ENCODE measurements around the gene KCNMB2. TPM values are rescaled to one million over a fixed set of nuclear protein-coding genes. Genes with fewer than 3 reads are reported as not detected.

The KCNMB2 gene
- total RNA-seq, 6 experiments from 2014 or later, result not detected

DNA sequence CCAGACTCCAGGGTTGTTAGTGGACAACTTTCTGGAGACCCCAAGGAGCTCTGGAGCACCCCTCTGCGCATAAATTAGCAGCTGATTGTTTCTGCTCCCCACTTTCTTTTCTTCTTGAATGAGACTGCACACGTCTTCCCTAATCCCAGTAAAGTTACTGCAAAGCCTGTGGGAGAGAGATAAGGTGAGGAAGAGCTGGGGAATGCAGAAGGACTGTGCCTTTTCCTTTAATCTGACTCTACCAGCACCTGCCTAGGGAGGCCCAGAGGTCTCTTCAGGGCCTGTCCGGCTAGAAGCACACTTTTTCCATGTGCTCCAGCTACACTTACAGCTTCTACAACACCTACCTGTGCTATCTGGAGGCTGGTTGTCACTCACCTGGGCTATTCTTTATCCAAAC lies 143.8 kb downstream of the KCNMB2 start:
- H3K4me1 ChIP-seq, result no peaks in the 10 kb centered on the region
- no peak for TF ChIP-seq POLR2A (IDR thresholded peaks at IDR 0.05)
- TF ChIP-seq, protein P1, sequence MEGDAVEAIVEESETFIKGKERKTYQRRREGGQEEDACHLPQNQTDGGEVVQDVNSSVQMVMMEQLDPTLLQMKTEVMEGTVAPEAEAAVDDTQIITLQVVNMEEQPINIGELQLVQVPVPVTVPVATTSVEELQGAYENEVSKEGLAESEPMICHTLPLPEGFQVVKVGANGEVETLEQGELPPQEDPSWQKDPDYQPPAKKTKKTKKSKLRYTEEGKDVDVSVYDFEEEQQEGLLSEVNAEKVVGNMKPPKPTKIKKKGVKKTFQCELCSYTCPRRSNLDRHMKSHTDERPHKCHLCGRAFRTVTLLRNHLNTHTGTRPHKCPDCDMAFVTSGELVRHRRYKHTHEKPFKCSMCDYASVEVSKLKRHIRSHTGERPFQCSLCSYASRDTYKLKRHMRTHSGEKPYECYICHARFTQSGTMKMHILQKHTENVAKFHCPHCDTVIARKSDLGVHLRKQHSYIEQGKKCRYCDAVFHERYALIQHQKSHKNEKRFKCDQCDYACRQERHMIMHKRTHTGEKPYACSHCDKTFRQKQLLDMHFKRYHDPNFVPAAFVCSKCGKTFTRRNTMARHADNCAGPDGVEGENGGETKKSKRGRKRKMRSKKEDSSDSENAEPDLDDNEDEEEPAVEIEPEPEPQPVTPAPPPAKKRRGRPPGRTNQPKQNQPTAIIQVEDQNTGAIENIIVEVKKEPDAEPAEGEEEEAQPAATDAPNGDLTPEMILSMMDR (IDR thresholded peaks at IDR 0.05), result no peak
- intact Hi-C loops (cut with DNase I), result no loop called here
- H3K4me3 ChIP-seq, result no peak overlapping the region
- H3K9me3 ChIP-seq, result no peaks in the 10 kb centered on the region
- no peaks in the 10 kb centered on the region for H3K27me3 ChIP-seq
- H3K27ac ChIP-seq, result no peak overlapping the region
- H3K36me3 ChIP-seq, result no peaks in the 10 kb centered on the region
- DNase-seq (no peak), ATAC-seq (no peak)
- 27% methylated on average over 3 of the region's 3 CpGs for WGBS (ENCODE audit: insufficient coverage, low coverage, low lambda C conversion rate, missing lambda C conversion rate)

- no peak overlapping the region for H3K4me3 ChIP-seq
- ATAC-seq, result no peak
- no peaks in the 10 kb centered on the region for H3K9me3 ChIP-seq
- no peaks in the 10 kb centered on the region for H3K4me1 ChIP-seq
- 31% methylated on average over 1 of the region's 2 CpGs for WGBS (ENCODE audit: insufficient coverage, low coverage, low lambda C conversion rate, missing lambda C conversion rate)
- TF ChIP-seq, protein P1 (IDR thresholded peaks at IDR 0.05), result no peak
- TF ChIP-seq POLR2A (IDR thresholded peaks at IDR 0.05), result no peak
- H3K36me3 ChIP-seq, result no peaks in the 10 kb centered on the region
- intact Hi-C loops (cut with DNase I), result no loop called here
- DNase-seq, result no peak
- no peak overlapping the region for H3K27ac ChIP-seq
- no peaks in the 10 kb centered on the region for H3K27me3 ChIP-seq
These were observed 144.3 kb downstream of the KCNMB2 start for GRCh38 chr3:178680489-178680888.

- H3K4me1 ChIP-seq, result no peaks in the 10 kb centered on the region
- H3K27me3 ChIP-seq, result no peaks in the 10 kb centered on the region
- H3K36me3 ChIP-seq, result no peaks in the 10 kb centered on the region
- H3K4me3 ChIP-seq, result no peak overlapping the region
- DNase-seq, result no peak
- no peaks in the 10 kb centered on the region for H3K9me3 ChIP-seq
- TF ChIP-seq, protein P1 (IDR thresholded peaks at IDR 0.05), result no peak
- no peak for TF ChIP-seq POLR2A (IDR thresholded peaks at IDR 0.05)
- WGBS (ENCODE audit: insufficient coverage, low coverage, low lambda C conversion rate, missing lambda C conversion rate), result 33% methylated on average over 1 of the region's 1 CpG
- no peak for ATAC-seq
- intact Hi-C loops (cut with DNase I), result no loop called here
- no peak overlapping the region for H3K27ac ChIP-seq
These were observed 148.8 kb downstream of the KCNMB2 start for GRCh38 chr3:178684881-178685590.

- intact Hi-C loops (cut with DNase I), result no loop called here
- no peak overlapping the region for H3K4me3 ChIP-seq
- H3K4me1 ChIP-seq, result no peaks in the 10 kb centered on the region
- no peak for TF ChIP-seq POLR2A (IDR thresholded peaks at IDR 0.05)
- TF ChIP-seq, protein P1 (IDR thresholded peaks at IDR 0.05), result no peak
- H3K9me3 ChIP-seq, result no peaks in the 10 kb centered on the region
- 16% methylated on average over 3 of the region's 3 CpGs for WGBS (ENCODE audit: insufficient coverage, low coverage, low lambda C conversion rate, missing lambda C conversion rate)
- no peaks in the 10 kb centered on the region for H3K27me3 ChIP-seq
- no peak overlapping the region for H3K27ac ChIP-seq
- DNase-seq (no peak), ATAC-seq (no peak)
- H3K36me3 ChIP-seq, result no peaks in the 10 kb centered on the region
These were observed 149.3 kb downstream of the KCNMB2 start for GRCh38 chr3:178685591-178685906.

- H3K4me1 ChIP-seq, result no peaks in the 10 kb centered on the region
- intact Hi-C loops (cut with DNase I), result no loop called here
- H3K27ac ChIP-seq, result no peak overlapping the region
- H3K4me3 ChIP-seq, result no peak overlapping the region
- no peak for ATAC-seq
- WGBS (ENCODE audit: insufficient coverage, low coverage, low lambda C conversion rate, missing lambda C conversion rate), result 38% methylated on average over 1 of the region's 1 CpG
- no peak for DNase-seq
- no peaks in the 10 kb centered on the region for H3K36me3 ChIP-seq
- no peaks in the 10 kb centered on the region for H3K9me3 ChIP-seq
- no peak for TF ChIP-seq POLR2A (IDR thresholded peaks at IDR 0.05)
- TF ChIP-seq, protein P1 (IDR thresholded peaks at IDR 0.05), result no peak
- H3K27me3 ChIP-seq, result no peaks in the 10 kb centered on the region
These were observed 150.6 kb downstream of the KCNMB2 start for GRCh38 chr3:178686826-178687225.

All from right lobe of liver (tissue), 6 donors.